ENCODE measurements around the gene SCARF1.

DNA sequence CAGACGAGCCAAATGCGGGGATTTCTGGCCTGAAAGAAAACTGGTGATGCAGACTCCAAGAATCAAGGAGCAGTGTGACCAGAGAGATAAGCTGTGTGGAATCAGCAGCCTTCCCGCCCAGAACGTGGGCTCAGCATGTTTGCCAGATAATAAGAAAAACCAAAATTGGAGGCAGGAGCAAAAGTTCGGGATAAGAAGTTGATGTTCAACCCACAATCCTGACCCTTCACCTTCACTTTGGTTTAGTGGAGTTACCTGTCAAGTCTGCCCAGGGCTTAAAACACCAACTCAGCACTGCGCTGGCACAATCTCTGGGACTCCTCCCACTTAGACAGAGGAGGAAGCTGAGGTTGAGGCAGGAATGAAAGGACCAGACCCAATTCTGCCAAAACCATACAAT, 20.0 kb downstream of the SCARF1 start:
- TF ChIP-seq, protein P1, sequence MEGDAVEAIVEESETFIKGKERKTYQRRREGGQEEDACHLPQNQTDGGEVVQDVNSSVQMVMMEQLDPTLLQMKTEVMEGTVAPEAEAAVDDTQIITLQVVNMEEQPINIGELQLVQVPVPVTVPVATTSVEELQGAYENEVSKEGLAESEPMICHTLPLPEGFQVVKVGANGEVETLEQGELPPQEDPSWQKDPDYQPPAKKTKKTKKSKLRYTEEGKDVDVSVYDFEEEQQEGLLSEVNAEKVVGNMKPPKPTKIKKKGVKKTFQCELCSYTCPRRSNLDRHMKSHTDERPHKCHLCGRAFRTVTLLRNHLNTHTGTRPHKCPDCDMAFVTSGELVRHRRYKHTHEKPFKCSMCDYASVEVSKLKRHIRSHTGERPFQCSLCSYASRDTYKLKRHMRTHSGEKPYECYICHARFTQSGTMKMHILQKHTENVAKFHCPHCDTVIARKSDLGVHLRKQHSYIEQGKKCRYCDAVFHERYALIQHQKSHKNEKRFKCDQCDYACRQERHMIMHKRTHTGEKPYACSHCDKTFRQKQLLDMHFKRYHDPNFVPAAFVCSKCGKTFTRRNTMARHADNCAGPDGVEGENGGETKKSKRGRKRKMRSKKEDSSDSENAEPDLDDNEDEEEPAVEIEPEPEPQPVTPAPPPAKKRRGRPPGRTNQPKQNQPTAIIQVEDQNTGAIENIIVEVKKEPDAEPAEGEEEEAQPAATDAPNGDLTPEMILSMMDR (IDR thresholded peaks at IDR 0.05; ENCODE audit: low read length) = no peak
- TF ChIP-seq EZH2 (IDR thresholded peaks at IDR 0.05; ENCODE audit: borderline replicate concordance, low read length) = no peak
